COLO829 (cell line): ENCODE results near the gene ATP6V1C2.

Experiments used
- DNase-seq: peaks from one replicate; pipeline ENCODE4 v3.0.0; 2012; ENCODE audit warnings: low spot score

ATP6V1C2 gene

DNA sequence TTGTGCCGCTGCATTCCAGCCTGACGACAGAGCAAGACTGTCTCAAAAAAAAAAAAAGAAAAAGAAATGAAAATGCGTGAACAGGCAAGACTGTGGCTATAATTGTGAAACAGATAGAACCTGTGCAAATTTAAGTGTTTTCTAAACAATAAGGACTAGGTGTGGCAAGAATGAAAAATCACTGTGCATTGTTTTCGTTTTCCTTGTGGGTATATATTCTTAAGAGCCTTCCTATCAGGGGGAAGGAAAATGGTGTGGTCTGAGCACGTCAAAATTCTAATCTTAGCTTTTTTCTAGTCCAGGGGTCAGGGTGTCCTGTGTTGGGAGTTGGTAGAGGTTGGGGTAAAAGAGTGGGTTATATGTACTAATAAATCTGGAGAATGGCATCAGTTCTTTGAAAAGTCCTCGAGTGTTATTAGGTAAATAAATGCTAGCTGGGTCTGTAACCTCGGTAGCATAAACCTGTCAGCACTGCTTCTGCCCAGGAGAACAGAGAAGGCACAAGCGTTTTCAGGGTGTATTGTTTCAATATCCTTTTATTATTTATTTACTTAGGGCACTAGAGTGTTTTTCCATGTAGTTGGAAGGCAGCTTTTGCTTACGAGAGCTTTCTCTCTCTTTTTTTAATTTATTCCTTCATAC, 11.6 kb downstream of the ATP6V1C2 start:
- DNase-seq, result no peak

DNA sequence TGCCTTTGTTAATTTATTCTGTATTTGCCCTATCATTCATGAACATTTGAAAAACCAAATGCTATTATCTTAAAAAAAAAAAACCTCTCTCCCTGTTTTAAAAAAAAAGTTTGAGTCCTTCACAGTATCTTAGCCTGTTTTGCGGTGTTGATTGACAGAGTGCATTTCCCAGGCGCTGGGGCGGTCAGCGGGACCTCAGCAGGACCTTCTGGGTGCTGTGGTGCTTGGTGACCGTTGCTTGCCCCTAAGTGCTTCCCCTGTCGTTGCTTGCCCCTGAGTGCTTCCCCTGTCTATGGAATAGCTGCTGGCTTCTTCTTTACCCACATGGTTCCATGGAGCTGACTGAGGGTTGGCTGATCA, 12.1 kb downstream of the ATP6V1C2 start:
- DNase-seq, result no peak

DNA sequence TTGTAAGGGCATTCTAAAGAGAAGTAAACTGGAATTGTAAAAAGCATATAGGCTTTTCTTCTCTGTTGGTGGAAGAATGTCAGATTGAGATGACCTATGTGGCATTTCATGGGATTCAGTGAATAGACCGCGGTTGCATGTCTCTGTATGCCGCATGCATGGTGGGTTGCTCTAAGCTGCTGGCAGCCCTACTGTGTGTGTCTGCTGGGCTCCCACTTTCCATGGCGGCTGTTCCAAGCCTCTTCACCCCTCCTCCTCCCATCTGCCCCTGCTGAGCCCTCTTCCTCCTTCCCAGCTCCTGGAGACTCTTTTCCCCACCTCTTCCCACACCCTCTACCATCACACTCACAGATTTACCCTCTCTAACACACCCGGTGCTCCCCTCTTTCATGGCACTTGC, 12.6 kb downstream of the ATP6V1C2 start:
- no peak for DNase-seq

DNA sequence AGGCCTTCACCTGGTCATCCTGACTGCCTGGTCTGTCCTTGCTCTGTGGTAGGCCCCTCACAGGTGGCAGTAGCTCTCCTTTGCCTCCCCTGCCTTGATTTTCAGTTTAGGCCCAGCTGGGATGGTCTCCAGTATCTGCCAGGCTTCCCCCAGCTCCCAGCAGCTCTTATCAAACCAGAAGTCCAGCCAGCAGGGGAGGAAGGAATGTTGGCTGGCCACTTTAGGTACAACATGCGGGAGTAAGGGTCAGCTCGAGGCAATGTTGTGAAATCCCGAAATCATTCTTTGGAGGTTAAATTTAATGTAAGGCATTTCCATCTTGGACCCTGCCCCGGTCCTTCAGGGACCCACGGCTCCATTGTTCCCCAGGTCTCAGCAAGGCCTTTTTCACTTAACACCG, 16.8 kb downstream of the ATP6V1C2 start:
- DNase-seq, result no peak

DNA sequence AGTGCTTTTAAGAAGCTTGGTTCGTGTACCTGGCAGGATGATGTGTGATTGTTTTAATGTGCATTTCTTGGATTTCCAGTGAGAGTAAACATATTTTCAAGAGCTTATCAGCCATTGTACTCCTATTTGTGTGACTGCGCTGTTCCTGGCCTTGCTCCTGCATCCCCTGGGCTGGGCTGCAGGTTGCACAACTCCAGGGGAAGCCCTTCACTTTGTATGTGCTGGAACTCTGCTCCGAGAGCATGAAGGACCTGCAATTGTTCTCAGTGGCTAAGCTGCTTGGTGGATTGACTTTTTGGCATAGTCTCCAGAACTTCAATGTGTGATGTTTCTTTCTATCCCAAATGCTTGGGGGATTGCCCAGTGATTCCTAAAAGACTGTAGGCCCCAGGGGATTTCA, 18.8 kb downstream of the ATP6V1C2 start:
- no peak for DNase-seq

DNA sequence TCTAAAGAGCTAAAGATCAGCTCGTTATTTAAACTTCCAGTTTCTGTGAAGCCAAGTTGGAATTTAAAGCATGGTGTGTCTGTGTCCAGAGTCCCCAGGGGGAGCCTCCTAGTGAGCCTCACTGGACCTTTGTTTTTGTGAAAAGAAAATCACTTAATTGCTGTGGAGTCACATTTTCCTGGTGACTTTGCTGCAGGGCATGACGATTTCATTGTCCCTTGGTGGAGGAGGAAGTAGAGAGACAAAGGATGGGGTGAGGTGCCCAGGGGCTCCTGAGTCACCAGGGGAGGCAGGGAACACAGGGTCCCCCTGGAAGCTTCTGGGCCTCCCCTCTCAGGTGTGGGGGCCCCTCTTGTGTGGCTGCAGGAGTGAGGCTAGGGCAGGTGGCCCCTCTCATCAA, 19.7 kb downstream of the ATP6V1C2 start:
- DNase-seq, result no peak

DNA sequence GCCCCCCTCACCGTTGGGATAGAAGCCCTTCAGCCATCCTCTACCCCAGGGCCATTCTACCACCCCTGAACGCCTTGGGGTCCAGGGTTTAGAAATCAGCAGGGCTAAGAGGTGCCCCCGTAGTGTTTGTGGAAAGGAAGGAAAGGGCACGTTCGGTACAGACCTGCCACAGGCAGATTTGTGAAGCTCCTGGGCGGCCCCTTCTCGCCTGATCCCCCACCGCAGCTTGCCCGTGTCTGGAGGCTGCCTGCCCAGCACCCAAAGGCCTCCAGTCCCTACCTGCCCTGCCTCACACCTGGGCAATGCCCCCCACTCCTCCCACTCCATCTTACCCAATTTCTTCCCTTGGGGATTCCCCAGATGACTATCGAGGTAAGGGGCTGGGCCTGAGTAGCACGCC, 21.2 kb downstream of the ATP6V1C2 start:
- no peak for DNase-seq

DNA sequence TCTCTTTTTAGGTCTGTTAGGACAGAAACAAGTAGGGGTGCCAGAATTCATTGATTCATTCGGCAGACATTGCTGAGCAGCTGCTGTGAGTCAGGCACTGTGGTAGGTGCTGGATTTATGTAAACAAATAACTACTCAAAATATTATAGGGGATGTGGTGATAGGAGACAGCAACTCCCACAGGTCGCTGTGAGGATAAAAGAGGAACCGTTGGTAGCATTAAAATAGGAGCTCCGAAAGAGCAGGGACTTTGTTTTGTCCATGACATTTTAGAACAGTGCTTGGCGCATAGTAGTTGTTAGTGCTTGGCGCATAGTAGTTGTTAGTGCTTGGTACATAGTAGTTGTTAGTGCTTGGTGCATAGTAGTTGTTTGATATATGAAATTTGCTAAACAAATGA, 29.2 kb downstream of the ATP6V1C2 start:
- DNase-seq, result no peak

DNA sequence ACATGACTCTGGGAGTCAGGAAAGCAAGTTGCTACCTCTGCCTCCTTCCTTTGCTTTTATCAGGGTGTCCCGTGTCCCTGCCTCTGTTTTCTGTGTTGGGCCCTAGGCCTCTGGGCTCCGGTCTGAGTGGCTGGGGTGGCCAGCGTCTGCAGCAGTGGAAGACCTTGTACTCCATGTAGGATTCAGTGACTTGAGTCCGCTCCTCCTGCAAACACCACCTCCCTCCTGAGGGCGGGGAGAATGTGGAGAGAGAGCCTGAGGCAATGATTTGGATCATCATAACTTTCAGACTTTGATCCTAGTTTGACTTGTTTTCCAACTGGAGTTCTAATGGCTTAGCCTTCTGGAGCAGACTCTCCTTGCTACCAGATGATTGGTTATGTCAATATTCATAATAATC, 30.8 kb downstream of the ATP6V1C2 start:
- no peak for DNase-seq

DNA sequence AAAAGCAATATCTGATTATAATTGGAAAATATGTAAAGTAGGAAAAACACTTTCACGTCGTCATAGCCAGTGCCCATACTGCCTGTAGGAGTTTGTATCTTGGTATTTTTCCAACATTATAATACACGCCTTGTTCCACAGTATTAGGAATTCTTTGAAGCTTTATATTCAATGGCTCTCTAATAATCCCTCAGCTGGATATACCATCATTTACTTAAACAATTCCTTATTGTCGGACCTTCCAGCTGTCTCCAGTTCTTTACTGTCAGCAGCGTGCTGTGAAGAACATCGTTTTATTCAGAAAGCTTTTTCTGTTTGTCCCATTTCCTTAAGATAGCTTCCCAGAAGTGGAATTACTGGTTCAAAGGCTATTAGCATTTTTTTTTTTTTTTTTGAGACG, 31.7 kb downstream of the ATP6V1C2 start:
- peak; percentile 76 for DNase-seq

DNA sequence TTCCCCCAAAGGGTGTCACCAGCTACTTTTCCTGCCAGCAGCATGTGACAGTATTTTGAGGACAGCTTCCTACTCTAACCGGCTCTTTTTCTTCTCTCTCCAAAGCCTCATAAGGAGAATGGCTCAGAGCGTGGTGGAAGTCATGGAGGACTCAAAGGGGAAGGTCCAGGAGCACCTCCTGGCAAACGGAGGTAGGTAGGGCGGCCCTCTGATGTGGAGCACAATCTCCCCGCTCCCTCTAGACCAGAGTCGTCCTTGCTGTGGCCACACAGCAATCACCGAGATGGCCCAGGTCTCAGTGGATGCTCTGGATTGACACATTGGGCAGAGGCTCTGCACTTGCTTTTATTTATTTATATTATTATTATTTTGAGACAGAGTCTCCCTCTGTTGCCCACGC, 32.4 kb downstream of the ATP6V1C2 start:
- no peak for DNase-seq

DNA sequence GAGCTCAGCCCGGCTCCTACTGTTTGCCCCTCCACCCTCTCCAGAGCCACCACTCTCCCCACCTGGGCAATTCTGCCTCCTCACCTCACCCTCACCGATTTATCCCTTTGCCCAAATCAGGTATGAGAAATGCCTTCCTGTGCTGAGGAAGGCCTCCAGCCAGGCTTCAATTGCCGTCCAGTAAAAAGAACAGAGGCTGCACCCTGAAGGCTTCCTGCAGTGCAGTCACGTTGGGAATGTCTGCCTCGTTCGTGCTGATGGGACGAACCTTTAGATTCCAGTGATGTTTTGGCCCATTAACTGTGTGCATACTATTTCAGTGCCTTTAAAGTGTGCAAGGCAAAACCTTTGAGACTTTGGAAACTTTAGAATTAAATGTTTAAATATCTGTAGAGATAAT, 34.2 kb downstream of the ATP6V1C2 start:
- no peak for DNase-seq

DNA sequence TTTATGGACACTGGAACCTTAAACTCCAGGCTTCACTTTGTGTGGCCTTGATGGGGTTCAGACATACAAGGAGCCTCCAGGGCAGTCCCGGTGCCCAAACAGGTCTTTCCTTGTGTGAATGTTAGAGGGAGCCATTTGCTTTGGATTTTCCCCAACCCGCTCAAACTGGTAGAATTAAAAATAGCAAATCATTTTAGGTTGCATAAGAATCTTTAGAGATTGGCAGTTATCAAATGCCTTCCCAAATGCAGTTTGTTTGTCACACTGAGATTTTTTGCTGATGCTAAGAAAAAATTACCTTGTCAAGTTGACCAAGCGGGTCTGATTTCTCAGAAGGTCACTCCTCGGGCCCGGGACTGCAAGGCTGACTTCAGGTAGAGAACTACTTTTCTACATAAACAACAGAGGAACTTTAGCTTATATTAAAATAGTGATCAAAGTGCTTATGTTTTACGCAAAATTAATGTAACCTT, 36.4 kb downstream of the ATP6V1C2 start:
- DNase-seq, result no peak

DNA sequence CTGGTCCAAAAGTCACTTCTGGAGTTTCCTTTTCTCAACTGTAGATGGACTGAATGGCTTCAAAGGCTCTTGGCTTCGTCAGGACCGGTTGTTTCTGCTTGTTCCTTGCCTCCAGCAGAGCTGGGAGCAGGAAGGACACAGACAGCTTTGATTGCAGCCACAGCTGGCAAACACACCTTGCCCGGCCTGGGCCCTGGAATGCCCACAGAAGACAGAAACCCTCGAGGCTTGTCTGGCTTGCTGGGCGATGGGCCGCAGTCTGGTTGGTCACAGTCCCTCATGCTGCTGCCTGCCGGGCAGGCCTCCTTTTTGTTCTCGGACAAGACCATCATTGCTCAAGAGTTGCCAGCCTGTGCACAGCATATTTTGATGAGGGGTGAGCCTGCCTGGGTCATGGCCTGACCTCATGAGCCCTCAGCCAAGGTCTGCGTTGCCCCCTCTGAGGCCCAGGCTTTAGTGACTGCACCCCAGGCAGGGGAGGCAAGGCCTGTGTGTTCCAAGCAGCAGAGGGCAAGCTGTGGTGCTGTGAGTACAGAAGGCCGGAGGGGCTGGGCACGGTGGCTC, 37.8 kb downstream of the ATP6V1C2 start:
- no peak for DNase-seq

DNA sequence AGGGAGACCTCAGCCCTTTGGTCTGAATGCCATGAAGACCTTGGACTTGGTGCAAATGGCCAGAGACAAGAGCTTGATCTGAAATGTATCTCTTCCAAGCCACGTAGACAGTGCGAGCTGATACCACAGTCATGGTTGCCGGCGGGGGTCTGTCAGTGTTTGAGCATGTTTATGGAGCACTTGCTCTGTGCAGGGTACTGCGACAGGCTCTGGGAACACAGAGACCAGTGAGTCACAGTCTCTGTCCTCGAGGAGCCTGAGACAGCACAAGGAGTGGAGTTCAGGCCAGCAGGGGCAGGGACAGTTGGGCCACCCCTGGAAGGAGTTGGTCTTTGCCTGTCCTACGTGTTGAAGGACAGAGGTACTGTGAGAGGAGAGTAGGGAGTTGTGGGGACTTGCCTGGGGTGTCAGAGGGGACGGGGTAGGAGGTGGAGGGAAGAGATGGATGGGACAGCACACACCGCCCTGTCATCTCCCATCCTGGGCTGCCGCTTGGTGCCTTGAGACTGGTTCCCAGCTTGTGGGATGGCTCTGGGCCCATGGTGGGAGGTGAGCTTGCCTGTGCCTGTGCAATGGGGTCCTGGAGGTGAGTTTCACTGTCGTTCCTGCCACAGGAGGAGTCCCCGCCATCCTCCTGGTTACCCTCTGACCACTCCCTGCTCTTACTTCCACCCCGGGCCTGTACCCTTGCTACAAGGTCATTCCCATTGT, 39.5 kb downstream of the ATP6V1C2 start:
- no peak for DNase-seq

DNA sequence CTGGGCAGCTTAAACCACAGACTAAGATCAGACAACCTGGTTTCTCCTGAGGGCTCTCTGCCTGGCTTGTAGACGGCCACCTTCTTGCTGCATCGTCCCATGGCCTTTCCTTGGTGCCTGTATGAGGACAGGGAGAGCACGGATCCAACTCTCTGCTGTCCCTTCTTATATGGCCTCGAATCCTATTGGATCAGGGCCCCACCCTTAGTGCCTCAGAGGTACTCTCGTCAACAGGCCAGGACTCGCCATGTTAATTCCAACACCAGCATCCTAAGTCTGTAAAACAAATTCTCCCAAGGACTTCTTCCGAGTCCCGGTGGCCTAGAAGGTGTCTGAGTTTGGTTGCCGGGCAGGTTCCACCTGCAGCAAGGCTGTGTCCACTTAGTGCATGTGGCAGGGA, 40.2 kb downstream of the ATP6V1C2 start:
- DNase-seq, result no peak

DNA sequence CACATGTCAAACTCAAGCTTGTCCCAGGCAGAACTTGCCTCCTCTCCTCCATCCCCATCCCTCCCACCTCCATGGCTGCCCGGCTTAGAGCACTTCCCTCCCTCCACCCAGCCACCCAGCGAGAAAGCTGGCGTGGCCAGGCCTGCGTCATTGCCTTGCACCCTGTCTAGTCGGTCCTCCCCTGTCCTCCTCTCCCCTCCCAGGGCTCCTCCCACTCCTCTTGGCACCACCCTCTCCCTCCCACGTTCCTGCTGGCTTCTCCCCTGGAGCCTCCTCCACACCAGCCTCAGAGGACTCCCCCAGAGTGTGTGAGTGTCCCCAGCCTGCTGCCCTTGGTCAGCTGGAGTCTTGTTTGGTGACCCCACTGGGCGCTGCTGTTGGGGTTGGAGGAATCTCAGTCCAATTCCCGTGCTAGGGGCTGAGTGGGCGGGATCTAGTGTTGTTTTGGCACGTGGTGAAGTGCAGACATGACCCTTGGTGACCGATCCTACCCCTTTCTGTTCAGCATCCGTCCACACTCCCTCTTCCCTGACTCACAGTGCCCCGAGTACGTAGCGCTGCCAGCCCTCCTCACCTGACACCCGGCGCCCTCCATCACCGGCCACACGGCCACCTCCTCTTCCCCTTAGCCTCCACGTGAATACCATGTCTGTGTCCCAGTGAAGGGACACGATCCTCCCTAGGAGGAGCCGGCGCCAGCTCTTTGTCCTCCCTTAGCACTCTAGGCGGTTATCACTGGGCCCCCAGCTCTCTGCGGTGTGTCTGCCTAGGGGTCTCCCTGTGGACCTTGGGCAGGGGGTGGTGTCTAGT, 41.4 kb downstream of the ATP6V1C2 start:
- DNase-seq, result no peak

DNA sequence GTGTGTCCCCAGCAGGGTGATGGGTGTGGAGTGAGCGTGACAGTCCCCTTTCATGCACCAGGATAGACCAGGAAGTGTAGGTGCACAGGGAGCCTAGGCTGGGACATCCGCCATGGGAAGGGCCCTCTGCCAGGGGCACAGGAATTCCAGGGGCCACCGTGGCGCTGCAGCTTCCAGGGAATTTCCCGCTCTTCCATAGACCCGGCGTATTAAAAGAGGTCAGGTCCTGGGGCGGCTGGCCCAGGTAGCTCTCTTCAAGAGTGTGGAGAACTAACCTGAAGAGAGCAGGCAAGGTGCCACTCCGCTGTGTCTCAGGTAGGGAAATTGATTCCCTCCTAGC, 42.0 kb downstream of the ATP6V1C2 start:
- DNase-seq, result no peak

DNA sequence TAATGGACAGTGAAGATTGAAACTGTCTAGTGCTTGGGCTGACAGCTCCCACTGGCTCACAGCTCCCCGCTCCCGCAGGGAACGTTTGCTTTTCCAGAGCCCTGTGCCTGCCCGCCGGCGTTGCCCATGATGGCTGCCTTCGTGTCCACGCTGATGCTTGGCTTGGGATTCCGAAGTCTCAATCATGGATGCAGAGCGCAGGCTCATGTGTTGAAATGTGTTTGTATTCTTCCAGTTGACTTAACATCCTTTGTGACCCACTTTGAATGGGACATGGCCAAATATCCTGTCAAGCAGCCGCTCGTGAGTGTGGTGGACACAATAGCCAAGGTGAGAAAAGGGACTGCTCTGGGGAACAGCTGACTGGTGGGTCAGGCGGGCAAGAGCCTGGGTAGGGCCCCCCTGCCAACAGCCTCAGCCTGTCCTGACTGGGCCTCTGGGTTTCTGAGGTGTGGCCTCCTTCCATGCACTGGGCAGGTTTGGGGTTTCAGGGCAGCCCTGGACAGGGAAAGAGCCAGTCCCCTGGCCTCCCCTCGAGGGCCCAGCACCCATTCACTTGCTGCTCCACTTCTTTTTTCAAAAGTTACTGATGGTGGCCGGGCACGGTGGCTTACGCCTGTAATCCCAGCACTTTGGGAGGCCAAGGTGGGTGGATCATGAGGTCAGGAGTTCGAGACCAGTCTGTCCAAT, 42.8 kb downstream of the ATP6V1C2 start:
- no peak for DNase-seq

DNA sequence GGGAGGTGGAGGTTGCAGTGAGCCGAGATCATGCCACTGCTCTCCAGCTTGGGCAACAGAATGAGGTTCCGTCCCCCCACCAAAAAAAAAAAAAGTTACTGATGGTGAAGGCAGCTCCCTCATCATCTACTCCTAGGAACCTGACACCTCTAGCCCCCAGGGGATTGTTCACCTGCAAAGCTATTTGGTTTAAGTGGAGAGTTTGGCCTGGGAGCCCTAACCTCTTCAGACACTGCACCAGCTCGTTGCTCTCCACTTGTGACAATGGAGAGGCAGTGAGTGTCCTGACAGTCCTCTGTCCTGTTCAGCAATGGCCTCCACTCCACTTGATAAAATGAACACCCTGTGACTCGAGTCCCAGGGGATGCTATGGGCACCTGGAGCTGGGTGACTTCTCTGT, 43.5 kb downstream of the ATP6V1C2 start:
- DNase-seq, result no peak

DNA sequence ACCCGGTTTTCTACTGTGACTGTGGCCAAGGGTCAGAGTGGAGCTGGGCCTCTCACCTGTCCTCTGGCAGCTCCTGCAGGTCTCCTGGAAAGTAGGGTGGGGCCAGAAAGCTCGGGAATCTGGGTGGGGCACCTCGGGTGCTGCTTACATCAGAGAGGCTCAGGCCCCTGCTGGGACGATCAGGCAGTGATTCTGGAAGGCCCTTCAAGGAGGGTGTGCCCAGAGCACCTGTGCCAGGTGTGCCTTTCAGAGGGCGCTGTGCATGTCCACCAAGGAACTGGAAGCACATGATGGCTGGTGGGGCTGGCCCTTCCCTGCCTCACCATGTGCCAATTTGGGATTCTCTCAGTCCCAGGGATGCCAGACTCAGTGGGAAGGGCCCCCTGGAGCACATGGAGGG, 44.0 kb downstream of the ATP6V1C2 start:
- no peak for DNase-seq

DNA sequence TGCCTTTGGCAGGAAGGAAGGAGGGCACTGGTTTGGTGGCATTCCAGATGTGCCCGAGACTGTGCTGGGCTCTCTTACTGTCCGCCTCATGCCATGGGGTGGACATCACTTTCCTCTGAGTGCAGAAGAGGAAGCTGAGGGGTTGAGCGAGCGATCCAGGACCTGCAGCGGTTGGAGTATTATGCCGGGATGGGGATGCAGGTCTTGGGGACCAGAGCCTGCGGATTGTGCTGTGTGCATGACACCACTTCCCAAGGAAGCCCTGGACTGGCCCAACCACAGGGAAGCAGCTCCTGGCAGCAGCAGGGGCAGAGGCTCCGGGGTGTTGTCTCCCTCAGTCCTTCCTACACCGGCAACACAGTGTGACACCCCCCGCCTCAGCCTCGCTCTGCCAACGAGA, 44.5 kb downstream of the ATP6V1C2 start:
- no peak for DNase-seq
